Vagina (tissue), 2 donors: Measurements from ENCODE around the gene ERGIC1.

Experiments
- CTCF ChIP-seq, 3 experiments: fragments of 450-650 bp in 2 of 3; fragments of 200-600 bp in 1 of 3; sonication (generic) in 1 of 3; IDR thresholded peaks; one replicate each; pipeline ENCODE4 v1.5.1; 2017 to 2019; ENCODE audit warnings: antibody characterized with exemption in 3 of 3, mild to moderate bottlenecking in 2 of 3, moderate library complexity in 2 of 3
- POLR2A ChIP-seq, 2 donors: fragments of 450-650 bp; IDR thresholded peaks; one replicate each; pipeline ENCODE4 v1.6.1; 2017; ENCODE audit warnings: antibody characterized with exemption in 2 of 2, mild to moderate bottlenecking in 2 of 2, moderate library complexity in 2 of 2
- POLR2AphosphoS5 ChIP-seq, 2 donors: sonication (generic); formaldehyde crosslinking; IDR thresholded peaks; one replicate each; pipeline ENCODE4 v1.9.0; 2017; ENCODE audit warnings: antibody characterized with exemption in 2 of 2, mild to moderate bottlenecking in 2 of 2, low read depth in 1 of 2; ENCODE audit not compliant: insufficient read depth in 1 of 2

- TF ChIP-seq CTCF (IDR thresholded peaks at IDR 0.05) (no peak), POLR2A (IDR thresholded peaks at IDR 0.05) (no peak), POLR2AphosphoS5 (IDR thresholded peaks at IDR 0.05; ENCODE audit: insufficient read depth in 1 of 2, low read depth in 1 of 2) (no peak)
Observed at GRCh38 chr5:172844577-172844838, 10.5 kb downstream of the ERGIC1 start.
